ENCODE results near the gene TENM3.

Gene TENM3

GRCh38 chr4:182843808-182844325 lies 600.7 kb downstream of the TENM3 start:
- no peak overlapping the region for H3K4me3 ChIP-seq (ENCODE audit: low read length)
- no peaks in the 10 kb centered on the region for H3K27me3 ChIP-seq (replicated peaks; ENCODE audit: insufficient read depth, low read length)
- H3K9me3 ChIP-seq (replicated peaks; ENCODE audit: insufficient read depth, low read length): no peaks in the 10 kb centered on the region
- TF ChIP-seq EZH2 (optimal IDR thresholded peaks at IDR 0.05; ENCODE audit: low read depth, low read length) (no peak), EZH2phosphoT487 (IDR thresholded peaks at IDR 0.05; ENCODE audit: low read length) (no peak), CTCF (IDR thresholded peaks at IDR 0.05; ENCODE audit: low read length) (no peak)
- no peaks in the 10 kb centered on the region for H3K4me1 ChIP-seq (ENCODE audit: low read length)
- no peaks in the 10 kb centered on the region for H3K79me2 ChIP-seq (ENCODE audit: low read length)
- H3F3A ChIP-seq (ENCODE audit: insufficient read depth, low read length): no peaks in the 10 kb centered on the region
- H2AFZ ChIP-seq (ENCODE audit: low read length): no peak overlapping the region
- H3K4me2 ChIP-seq (ENCODE audit: low read depth, low read length): no peak overlapping the region
- no peaks in the 10 kb centered on the region for H4K20me1 ChIP-seq (ENCODE audit: insufficient read depth, low read length)
- H3K36me3 ChIP-seq (replicated peaks; ENCODE audit: insufficient read depth, low read length): no peaks in the 10 kb centered on the region
- no peak for DNase-seq
- H3K9ac ChIP-seq (ENCODE audit: low read length): no peak overlapping the region
- H3K9me2 ChIP-seq (replicated peaks; ENCODE audit: insufficient read depth, low read length): no peaks in the 10 kb centered on the region
- no peak overlapping the region for H3K27ac ChIP-seq (ENCODE audit: low read length)

- Histone ChIP-seq H3F3A (ENCODE audit: insufficient read depth, low read length) (no peaks in the 10 kb centered on the region), H4K20me1 (ENCODE audit: insufficient read depth, low read length) (no peaks in the 10 kb centered on the region), H3K27ac (ENCODE audit: low read length) (no peak overlapping the region), H3K9ac (ENCODE audit: low read length) (no peak overlapping the region), H3K79me2 (ENCODE audit: low read length) (no peaks in the 10 kb centered on the region), H3K4me3 (ENCODE audit: low read length) (no peak overlapping the region), H3K9me2 (replicated peaks; ENCODE audit: insufficient read depth, low read length) (no peaks in the 10 kb centered on the region), H3K4me1 (ENCODE audit: low read length) (no peaks in the 10 kb centered on the region), H3K4me2 (ENCODE audit: low read depth, low read length) (no peak overlapping the region), H3K9me3 (replicated peaks; ENCODE audit: insufficient read depth, low read length) (no peaks in the 10 kb centered on the region), H3K36me3 (replicated peaks; ENCODE audit: insufficient read depth, low read length) (no peaks in the 10 kb centered on the region), H3K27me3 (replicated peaks; ENCODE audit: insufficient read depth, low read length) (no peaks in the 10 kb centered on the region), H2AFZ (ENCODE audit: low read length) (no peak overlapping the region)
- DNase-seq: no peak
- TF ChIP-seq CTCF (IDR thresholded peaks at IDR 0.05; ENCODE audit: low read length) (no peak), EZH2phosphoT487 (IDR thresholded peaks at IDR 0.05; ENCODE audit: low read length) (no peak), EZH2 (optimal IDR thresholded peaks at IDR 0.05; ENCODE audit: low read depth, low read length) (no peak)
Measured at GRCh38 chr4:182845618-182846017, 602.4 kb downstream of the TENM3 start.

- Histone ChIP-seq H3F3A (ENCODE audit: insufficient read depth, low read length) (no peaks in the 10 kb centered on the region), H3K79me2 (ENCODE audit: low read length) (no peaks in the 10 kb centered on the region), H3K4me3 (ENCODE audit: low read length) (no peak overlapping the region), H3K27ac (ENCODE audit: low read length) (no peak overlapping the region), H4K20me1 (ENCODE audit: insufficient read depth, low read length) (no peaks in the 10 kb centered on the region), H3K9me2 (replicated peaks; ENCODE audit: insufficient read depth, low read length) (no peaks in the 10 kb centered on the region), H3K27me3 (replicated peaks; ENCODE audit: insufficient read depth, low read length) (no peaks in the 10 kb centered on the region), H3K9me3 (replicated peaks; ENCODE audit: insufficient read depth, low read length) (no peaks in the 10 kb centered on the region), H2AFZ (ENCODE audit: low read length) (no peak overlapping the region), H3K9ac (ENCODE audit: low read length) (no peak overlapping the region), H3K4me2 (ENCODE audit: low read depth, low read length) (no peak overlapping the region), H3K4me1 (ENCODE audit: low read length) (no peaks in the 10 kb centered on the region), H3K36me3 (replicated peaks; ENCODE audit: insufficient read depth, low read length) (no peaks in the 10 kb centered on the region)
- TF ChIP-seq CTCF (IDR thresholded peaks at IDR 0.05; ENCODE audit: low read length): no peak
- TF ChIP-seq EZH2phosphoT487 (IDR thresholded peaks at IDR 0.05; ENCODE audit: low read length): no peak
- TF ChIP-seq EZH2 (optimal IDR thresholded peaks at IDR 0.05; ENCODE audit: low read depth, low read length): no peak
- DNase-seq: no peak
Measured at GRCh38 chr4:182846036-182846435, 602.8 kb downstream of the TENM3 start.

All from MM.1S (cell line).